IMR-90 (cell line): ENCODE measurements around the gene KDF1. TPM values are rescaled to one million over a fixed set of nuclear protein-coding genes. Genes with fewer than 3 reads are reported as not detected.

Source experiments
- ATAC-seq: fragments of 200-7000 bp; cut with Tn5 transposase; 2 replicates; pipeline ENCODE4 v1.9.1; 2020; ENCODE audit warnings: low read depth, mild to moderate bottlenecking, moderate library complexity
- BruUV-seq: library from RNA; stranded (reverse); fragments of 400-500 nt; replicated peaks from 2 replicates; lab custom pipeline; 2021; lab: Mats Ljungman, UMichigan
- CTCF ChIA-PET: fragments of 300-600 bp; formaldehyde crosslinking; extraction: SDS; loops from one replicate; lab custom pipeline; 2021; ENCODE audit warnings: antibody characterized with exemption; lab: Yijun Ruan, JAX
- POLR2A ChIA-PET: fragments of 300-600 bp; sonication (Branson Sonifier 250); formaldehyde crosslinking; loops from one replicate; lab custom pipeline; 2022; ENCODE audit warnings: antibody characterized with exemption; ENCODE audit not compliant: unreplicated experiment; lab: Charles Lee
- DNase-seq: peaks from one replicate; pipeline ENCODE4 v3.0.0; 2013
- H2AFZ ChIP-seq: replicated peaks from 2 replicates; pipeline ENCODE3; 2013; ENCODE audit warnings: low read length, mild to moderate bottlenecking; ENCODE audit not compliant: poor library complexity
- H2AK5ac ChIP-seq: 2 replicates; pipeline ENCODE4 v1.6.1; 2013; ENCODE audit warnings: low read depth, low read length, inconsistent platforms
- H2AK9ac ChIP-seq: replicated peaks from 2 replicates; pipeline ENCODE3; 2013; ENCODE audit warnings: mild to moderate bottlenecking, low read depth, low read length, moderate library complexity; ENCODE audit not compliant: poor library complexity
- H2BK120ac ChIP-seq: 2 replicates; pipeline ENCODE4 v1.6.1; 2013; ENCODE audit warnings: low read depth, low read length, inconsistent platforms
- H2BK15ac ChIP-seq: 3 replicates; pipeline ENCODE4 v1.6.1; 2013; ENCODE audit warnings: low read depth, low read length, inconsistent platforms
- H2BK20ac ChIP-seq: 2 replicates; pipeline ENCODE4 v1.6.1; 2013; ENCODE audit warnings: low read depth, mild to moderate bottlenecking, inconsistent platforms, low read length, moderate library complexity
- H2BK5ac ChIP-seq: 2 replicates; pipeline ENCODE4 v1.6.1; 2013; ENCODE audit warnings: mild to moderate bottlenecking, low read depth, low read length, inconsistent platforms; ENCODE audit not compliant: poor library complexity, severe bottlenecking
- H3K14ac ChIP-seq: replicated peaks from 2 replicates; pipeline ENCODE4 v1.6.1; 2013; ENCODE audit warnings: low read depth, low read length, inconsistent platforms
- H3K18ac ChIP-seq: 2 replicates; pipeline ENCODE4 v1.6.1; 2013; ENCODE audit warnings: low read depth, low read length, control low read depth
- H3K23ac ChIP-seq: 2 replicates; pipeline ENCODE4 v1.6.1; 2013; ENCODE audit warnings: low read depth, low read length, inconsistent platforms
- H3K27ac ChIP-seq: 2 replicates; pipeline ENCODE4 v1.5.1; 2013; ENCODE audit warnings: mild to moderate bottlenecking, control low read depth, low read length; ENCODE audit not compliant: insufficient read depth
- H3K27me3 ChIP-seq: 2 replicates; pipeline ENCODE4 v1.6.1; 2013; ENCODE audit warnings: low read length; ENCODE audit not compliant: control insufficient read depth, insufficient read depth
- H3K36me3 ChIP-seq: 2 replicates; pipeline ENCODE4 v1.6.1; 2013; ENCODE audit warnings: low read length, mixed read lengths; ENCODE audit not compliant: control insufficient read depth, insufficient read depth
- H3K4ac ChIP-seq: 2 replicates; pipeline ENCODE4 v1.6.1; 2013; ENCODE audit warnings: low read depth, low read length, inconsistent platforms
- H3K4me1 ChIP-seq: 2 replicates; pipeline ENCODE4 v1.6.1; 2013; ENCODE audit warnings: low read length, mixed read lengths; ENCODE audit not compliant: control insufficient read depth, insufficient read depth
- H3K4me2 ChIP-seq: 2 replicates; pipeline ENCODE4 v1.6.1; 2013; ENCODE audit warnings: low read depth, mild to moderate bottlenecking, control low read depth, low read length, moderate library complexity
- H3K4me3 ChIP-seq: 2 replicates; pipeline ENCODE4 v1.5.1; 2013; ENCODE audit warnings: low read depth, mild to moderate bottlenecking, control low read depth, low read length, moderate library complexity; ENCODE audit not compliant: insufficient read depth
- H3K56ac ChIP-seq: 2 replicates; pipeline ENCODE4 v1.6.1; 2013; ENCODE audit warnings: low read length, inconsistent platforms; ENCODE audit not compliant: insufficient read depth; ENCODE audit errors: extremely low read depth
- H3K79me1 ChIP-seq, 2 experiments: 2 replicates each; pipeline ENCODE4 v1.6.1; 2013; ENCODE audit warnings: low read length in 2 of 2, inconsistent platforms in 1 of 2, low read depth in 1 of 2
- H3K9ac ChIP-seq: 2 replicates; pipeline ENCODE4 v1.6.1; 2013; ENCODE audit warnings: low read depth, low read length, control low read depth
- H3K9me1 ChIP-seq: 2 replicates; pipeline ENCODE4 v1.6.1; 2013; ENCODE audit warnings: low read length, inconsistent platforms; ENCODE audit not compliant: insufficient read depth
- H3K9me3 ChIP-seq: 2 replicates; pipeline ENCODE4 v1.6.1; 2013; ENCODE audit warnings: low read length; ENCODE audit not compliant: control insufficient read depth, insufficient read depth
- H4K20me1 ChIP-seq: 2 replicates; pipeline ENCODE4 v1.6.1; 2013; ENCODE audit warnings: low read length, inconsistent platforms; ENCODE audit not compliant: insufficient read depth
- H4K5ac ChIP-seq: 2 replicates; pipeline ENCODE4 v1.6.1; 2013; ENCODE audit warnings: mild to moderate bottlenecking, low read depth, low read length, control low read depth
- H4K8ac ChIP-seq, 2 experiments: 2 replicates each; pipeline ENCODE4 v1.6.1; 2013; ENCODE audit warnings: low read depth in 2 of 2, low read length in 2 of 2, control low read depth in 1 of 2, inconsistent platforms in 1 of 2
- H4K91ac ChIP-seq: 2 replicates; pipeline ENCODE4 v1.6.1; 2013; ENCODE audit warnings: low read depth, low read length, inconsistent platforms; ENCODE audit not compliant: insufficient read depth
- BHLHE40 ChIP-seq: fragments of 150-350 bp; IDR thresholded peaks from 2 replicates; pipeline ENCODE4 v1.6.1; 2016; ENCODE audit warnings: mild to moderate bottlenecking, low read depth, low read length
- CTCF ChIP-seq: conservative IDR thresholded peaks from 2 replicates; pipeline ENCODE4 v1.5.1; 2012; ENCODE audit warnings: mild to moderate bottlenecking, low read depth, low read length, improper control_type of control experiment
- WGBS, 2 experiments: methylation state at CpG; one replicate each; pipeline versions ENCODE4 v1.1.5 to v1.1.7; 2013; ENCODE audit warnings: missing lambda C conversion rate in 2 of 2; ENCODE audit not compliant: insufficient read length in 1 of 2; ENCODE audit errors: extremely low coverage in 2 of 2; 5-methylcytosine and 5-hydroxymethylcytosine counted together
- dilution Hi-C: fragments of 300-500 bp; cut with HindIII; formaldehyde crosslinking; loops from one replicate; pipeline ENCODE4 v1.14.3; 2018; ENCODE audit warnings: low sequenced_read_pairs; ENCODE audit not compliant: unreplicated experiment
- in situ Hi-C: fragments of 300-500 bp; cut with MboI; formaldehyde crosslinking; loops from 3 replicates; pipeline ENCODE4 v1.14.3; 2019; ENCODE audit warnings: low sequenced_read_pairs, inconsistent platforms, mixed read lengths
- intact Hi-C: fragments of 100-400 bp; cut with micrococcal nuclease; formaldehyde crosslinking; loops from 2 replicates; pipeline ENCODE4 v1.10.0; 2022
- polyA plus RNA-seq, 3 experiments: library from polyadenylated mRNA; depleted of rRNA; stranded (reverse); fragments of >200 nt; gene quantifications; 2 replicates each; pipeline ENCODE4 v1.2.3, GENCODE V29; 2012; ENCODE audit warnings: low replicate concordance in 1 of 3
- total RNA-seq: library from RNA; depleted of rRNA; stranded (reverse); fragments of >200 nt; gene quantifications from 2 replicates; pipeline ENCODE4 v1.2.3, GENCODE V29; 2012

The KDF1 gene
- total and polyA plus RNA-seq, 2 of the 4 experiments (the other 2 are of a cell fraction): not detected

DNA sequence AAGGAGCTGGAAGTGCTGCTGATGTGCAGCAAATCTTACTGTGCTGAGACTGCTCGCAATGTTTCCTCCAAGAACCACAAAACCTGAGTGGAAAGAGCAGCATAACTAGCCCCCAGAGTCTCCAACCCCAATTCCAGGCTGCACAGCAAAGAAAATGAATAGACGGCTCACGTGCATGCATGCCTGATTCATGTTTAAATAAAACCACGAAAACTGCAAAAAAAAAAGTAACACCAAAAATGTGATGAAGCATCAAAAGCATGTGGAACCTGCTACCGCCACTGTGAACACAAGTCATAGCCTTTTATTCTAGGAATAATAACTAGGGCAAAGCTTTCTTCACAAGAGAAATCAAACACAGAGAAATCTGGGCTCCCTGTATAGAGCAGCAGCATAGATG is 23.6 kb upstream of the KDF1 start:
- H2BK120ac ChIP-seq: no peak overlapping the region
- ATAC-seq (peak; percentile 17; the same call in 1 of the 2 replicates), DNase-seq (peak; percentile 44)
- BruUV-seq: no TSS peak
- in situ Hi-C loops: no loop called here
- H3K4me2 ChIP-seq: no peak overlapping the region
- no peak overlapping the region for H2BK20ac ChIP-seq
- no peaks in the 10 kb centered on the region for H3K27me3 ChIP-seq
- POLR2A ChIA-PET: no interaction called here
- H3K79me1 ChIP-seq: no peaks in the 10 kb centered on the region
- no peaks in the 10 kb centered on the region for H4K20me1 ChIP-seq
- H3K4me1 ChIP-seq: 0 out of 2 replicates have a peak, but pooled peaks cover 2% of the 10 kb centered on the region
- no peak for TF ChIP-seq CTCF
- TF ChIP-seq BHLHE40: peak; percentile 97
- intact Hi-C loops: no loop called here
- H3K9me3 ChIP-seq: no peaks in the 10 kb centered on the region
- no peaks in the 10 kb centered on the region for H3K36me3 ChIP-seq
- no peaks in the 10 kb centered on the region; the same call in 1 of the 2 replicates for H3K9me1 ChIP-seq
- no peak overlapping the region for H3K9ac ChIP-seq
- no peak overlapping the region for H2AK9ac ChIP-seq
- H3K56ac ChIP-seq: no peak overlapping the region
- dilution Hi-C loops: no loop called here
- no peak overlapping the region; the same call in 1 of the 2 replicates for H2AK5ac ChIP-seq
- H3K4ac ChIP-seq: no peak overlapping the region
- H4K5ac ChIP-seq: no peak overlapping the region
- H3K4me3 ChIP-seq: no peak overlapping the region
- no CpG with 5 or more reads among the region's 5 CpGs for WGBS, 2 experiments
- 0 out of 2 replicates have a peak overlapping the region, but pooled peaks have one; percentile 15 for H3K23ac ChIP-seq
- H4K8ac ChIP-seq: no peak overlapping the region; a peak in 1 of 4 replicates
- H3K14ac ChIP-seq: no peak overlapping the region
- no peak overlapping the region for H3K18ac ChIP-seq
- CTCF ChIA-PET: no interaction called here
- H2AFZ ChIP-seq: peak overlapping the region; percentile 35
- H3K27ac ChIP-seq: no peak overlapping the region
- no peak overlapping the region for H2BK15ac ChIP-seq
- no peak overlapping the region for H4K91ac ChIP-seq
- H2BK5ac ChIP-seq: no peak overlapping the region
